PC-9 (cell line): ENCODE results near the gene MGAT5.

Experiments
- CTCF ChIP-seq: fragments of 200-600 bp; sonication (generic); conservative IDR thresholded peaks from 2 replicates; pipeline ENCODE4 v1.6.1; 2017; ENCODE audit warnings: mixed run types, antibody characterized with exemption, mild to moderate bottlenecking, moderate library complexity
- EZH2 ChIP-seq: fragments of 200-600 bp; sonication (generic); IDR thresholded peaks from 2 replicates; pipeline ENCODE4 v1.8.0; 2017; ENCODE audit warnings: antibody characterized with exemption, low read depth

- TF ChIP-seq CTCF, result no peak
- TF ChIP-seq EZH2, result no peak
These were observed 19.5 kb downstream of the MGAT5 start for GRCh38 chr2:134273256-134273983.
